ENCODE data around the gene PPP3CA.

Gene PPP3CA

GRCh38 chr4:101049549-101050001 is 297.8 kb downstream of the PPP3CA start:
- no peak for DNase-seq

DNA sequence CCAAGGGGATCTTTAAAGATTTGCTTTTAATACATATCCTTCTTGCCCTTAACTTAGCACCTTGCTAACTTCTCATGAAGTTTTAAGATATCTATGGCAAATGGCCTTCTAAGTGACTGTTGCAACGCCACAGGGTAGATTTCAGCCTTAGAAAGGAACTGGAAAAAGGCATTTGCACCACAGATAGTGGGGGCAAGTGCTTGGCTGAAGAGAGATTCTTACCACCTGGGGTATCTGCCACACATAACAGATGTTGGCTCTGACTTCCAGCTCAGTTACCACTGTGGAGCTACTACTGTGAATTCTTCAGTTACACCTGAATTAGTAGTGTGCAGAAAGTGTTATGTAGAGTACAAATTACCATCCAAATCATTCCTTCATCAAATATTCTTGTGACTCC is 302.6 kb downstream of the PPP3CA start:
- DNase-seq: no peak

DNA sequence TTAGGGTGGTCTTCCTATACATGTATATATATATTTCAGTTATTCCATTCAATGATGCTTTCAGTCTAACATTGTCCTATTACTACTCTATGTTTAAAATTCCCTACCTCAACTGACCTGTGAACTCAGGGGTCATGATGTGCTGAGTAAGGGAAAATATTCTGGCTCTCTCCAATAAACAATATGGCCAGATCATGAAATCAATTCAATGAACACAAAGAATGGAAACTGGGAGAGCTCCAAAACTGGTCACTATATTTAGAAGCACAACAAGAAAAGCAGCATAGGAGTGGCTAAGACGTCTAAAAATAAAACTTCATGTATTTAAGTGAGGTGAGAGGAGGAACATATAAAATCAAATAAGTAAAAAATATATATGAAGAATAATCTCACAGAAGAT is 304.5 kb downstream of the PPP3CA start:
- no peak for DNase-seq

- no peak for DNase-seq
Measured at GRCh38 chr4:101040776-101041175, 306.6 kb downstream of the PPP3CA start.

DNA sequence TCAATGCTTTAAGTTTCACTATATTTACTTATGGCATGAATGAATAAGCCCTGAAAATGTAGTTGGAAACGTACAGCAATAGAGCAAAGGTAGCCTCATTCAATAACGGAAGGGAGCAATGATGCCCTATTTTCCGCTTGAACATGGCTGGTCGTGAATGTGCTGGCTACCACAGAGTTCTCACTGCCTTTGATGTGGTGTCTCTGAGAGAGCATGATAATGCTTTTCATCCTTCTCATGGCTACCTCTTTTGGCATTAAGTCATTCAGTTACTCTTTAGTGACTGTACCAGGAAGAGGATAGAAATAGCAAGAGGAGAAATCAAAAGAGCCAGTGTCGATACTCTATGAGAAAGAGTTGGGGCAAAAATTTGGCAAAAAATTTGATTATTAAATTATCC is 308.0 kb downstream of the PPP3CA start:
- no peak for DNase-seq

DNA sequence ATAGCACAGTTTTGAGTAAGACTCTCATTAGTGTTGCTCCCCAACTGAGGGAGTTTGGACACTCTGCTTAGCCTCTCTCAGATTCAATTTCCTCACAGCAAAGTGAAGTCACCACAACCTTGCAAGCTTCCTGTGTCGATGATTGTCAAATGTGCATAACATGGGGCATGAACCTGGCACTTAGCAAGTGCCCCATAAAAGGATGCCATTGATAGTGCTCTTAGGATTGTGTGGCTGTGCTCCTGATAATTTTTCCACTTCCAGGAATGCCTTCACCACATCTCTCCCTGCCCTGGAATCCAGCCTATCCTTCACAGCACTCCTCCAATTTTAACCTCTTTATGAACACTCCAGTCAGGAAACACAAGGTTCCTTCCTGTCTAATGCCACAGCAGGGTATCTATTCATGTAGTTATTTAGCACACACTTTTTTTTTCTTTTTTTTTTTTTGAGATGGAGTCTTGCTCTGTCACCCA is 309.4 kb downstream of the PPP3CA start:
- DNase-seq: no peak

GRCh38 chr4:101037249-101037648 is 310.1 kb downstream of the PPP3CA start:
- DNase-seq: no peak

DNA sequence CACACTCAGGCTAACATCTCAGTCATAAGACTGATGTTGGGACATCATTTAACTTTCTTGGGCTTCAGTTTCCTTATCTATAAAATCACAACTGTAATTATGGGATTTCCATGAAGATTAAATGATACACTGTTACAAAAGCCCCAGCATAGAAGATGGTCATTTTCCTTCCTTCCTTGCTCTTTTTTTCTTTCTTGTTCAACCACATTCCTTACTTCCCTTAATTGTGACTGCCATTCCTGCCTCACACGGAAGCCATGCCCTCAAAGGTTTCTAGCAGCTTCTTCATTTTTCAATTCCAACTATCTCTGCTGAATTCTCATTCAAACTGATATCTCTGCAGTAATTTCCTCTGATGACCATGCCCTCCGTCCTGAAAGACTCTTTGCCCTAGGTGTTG is 311.8 kb downstream of the PPP3CA start:
- no peak for DNase-seq

GRCh38 chr4:101033986-101034385 is 313.3 kb downstream of the PPP3CA start:
- DNase-seq: no peak

DNA sequence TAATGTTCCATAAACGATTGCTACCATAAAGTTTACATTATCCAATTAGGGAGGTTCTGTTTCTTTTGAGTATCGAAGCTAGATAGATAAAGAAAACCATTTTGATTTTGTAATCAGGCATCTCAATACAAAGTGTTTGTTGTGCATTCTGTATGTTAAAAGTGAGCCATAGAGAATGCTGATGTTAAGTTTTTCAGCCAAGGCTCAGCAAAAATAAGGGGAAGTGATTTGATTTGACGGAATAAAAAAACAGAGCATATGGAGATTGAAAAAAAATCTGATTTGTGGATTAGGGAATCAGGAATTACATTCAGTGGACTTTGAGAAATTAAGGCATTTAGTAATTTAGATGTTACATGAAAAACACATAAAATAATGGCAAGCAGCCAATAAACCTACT is 314.8 kb downstream of the PPP3CA start:
- DNase-seq: no peak

GRCh38 chr4:101031971-101032370 is 315.4 kb downstream of the PPP3CA start:
- no peak for DNase-seq

- no peak for DNase-seq
Measured at GRCh38 chr4:101028886-101029285, 318.4 kb downstream of the PPP3CA start.

DNA sequence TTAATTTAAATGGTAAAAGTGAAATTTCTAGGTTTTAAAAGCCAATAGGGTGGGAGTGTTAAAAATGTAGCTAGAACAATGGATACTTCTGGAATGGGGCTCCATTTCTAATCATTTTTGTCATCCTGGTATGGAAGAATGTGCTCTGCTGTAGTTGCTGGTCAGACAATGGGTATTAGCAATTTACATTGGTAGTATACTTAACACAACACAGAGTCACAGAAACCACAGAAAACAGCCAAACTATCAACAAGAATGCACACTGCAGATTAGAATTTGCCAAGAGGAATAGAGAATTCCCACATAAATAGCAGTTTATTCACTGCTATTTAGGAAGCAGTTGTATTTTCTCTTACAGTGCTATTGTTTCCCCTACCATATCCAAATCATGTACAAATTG is 319.6 kb downstream of the PPP3CA start:
- DNase-seq: no peak

GRCh38 chr4:101025755-101026154 is 321.6 kb downstream of the PPP3CA start:
- no peak for DNase-seq

DNA sequence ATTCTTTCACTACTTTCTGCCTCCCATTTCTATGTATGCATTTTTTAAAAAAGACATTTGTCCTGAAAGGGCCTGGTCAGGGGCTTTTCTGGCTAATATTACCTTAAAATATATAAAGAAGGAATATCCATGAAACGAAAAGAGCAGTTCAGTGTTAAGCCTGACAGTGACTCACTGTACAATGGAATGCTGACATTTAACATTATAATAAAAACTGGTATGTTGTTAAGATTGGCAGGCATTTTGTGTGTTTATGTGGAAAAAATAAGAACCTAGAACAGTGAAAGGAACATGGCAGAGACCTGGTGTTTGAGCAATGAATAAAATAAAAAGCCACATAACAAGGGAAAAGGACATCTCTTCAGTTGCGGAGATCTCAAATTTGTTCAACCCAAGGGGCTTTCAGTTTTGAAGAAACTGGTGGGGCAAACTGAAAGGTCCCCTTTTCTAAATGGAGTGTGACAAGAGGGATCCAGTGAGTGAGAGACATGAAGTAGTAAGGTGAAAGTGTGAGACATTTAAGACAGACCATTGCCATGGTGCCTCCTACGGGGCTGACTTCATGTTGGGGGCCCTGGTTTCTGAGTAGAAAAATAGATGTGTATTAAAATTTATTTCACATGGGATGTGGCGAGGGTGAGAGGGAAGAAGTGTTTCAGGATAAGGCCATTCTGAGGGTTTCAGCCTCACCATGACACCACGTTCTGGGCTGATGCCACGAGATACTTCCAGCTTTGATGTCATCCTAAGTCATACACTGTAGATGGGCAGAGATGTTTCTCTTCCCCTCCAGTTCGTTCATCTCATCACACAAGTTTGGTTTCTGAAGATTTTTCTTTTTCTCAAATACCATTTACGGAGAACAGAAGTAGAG is 324.9 kb downstream of the PPP3CA start:
- no peak for DNase-seq

GRCh38 chr4:101020956-101021355 is 326.4 kb downstream of the PPP3CA start:
- no peak for DNase-seq

DNA sequence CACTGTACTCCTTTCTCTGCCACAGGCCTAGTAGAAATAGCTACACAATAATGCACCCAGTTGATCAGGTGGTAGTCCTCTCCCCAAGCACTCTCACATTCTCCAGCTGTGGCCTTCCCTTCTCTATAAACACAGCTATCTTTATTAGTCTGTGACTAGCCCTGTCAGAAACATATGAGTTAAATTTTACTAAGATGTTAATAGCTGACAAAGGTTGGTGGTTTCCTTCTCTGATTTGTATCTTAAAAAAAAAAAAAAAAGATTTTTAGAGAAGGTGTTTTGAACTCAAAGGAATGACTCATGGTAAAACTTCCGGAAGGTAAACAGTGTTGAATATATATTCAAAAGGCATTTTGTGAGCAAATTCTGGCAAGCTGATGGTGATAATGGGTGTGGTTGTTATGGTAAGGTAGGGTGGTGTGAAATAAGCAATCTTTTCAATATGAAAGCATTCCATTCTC is 327.4 kb downstream of the PPP3CA start:
- DNase-seq: no peak

DNA sequence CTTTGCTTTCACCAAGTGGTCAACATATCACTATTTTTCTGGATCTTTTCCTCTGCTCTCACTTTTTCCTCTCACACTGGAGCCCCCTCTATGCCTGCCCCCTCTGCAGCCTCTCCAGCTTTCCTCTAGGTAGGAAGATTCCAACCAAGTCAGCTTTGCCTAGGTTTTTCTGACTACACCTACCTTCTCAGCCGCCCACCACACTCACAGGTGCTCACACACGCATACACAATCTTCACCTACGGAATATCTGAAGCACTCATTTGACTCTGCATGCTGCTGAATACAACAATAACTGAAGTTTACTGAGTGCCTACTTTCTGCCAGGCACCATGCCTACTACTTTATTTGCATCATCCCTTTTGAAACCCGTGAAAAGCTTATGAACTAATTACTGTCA is 328.0 kb downstream of the PPP3CA start:
- DNase-seq: no peak

DNA sequence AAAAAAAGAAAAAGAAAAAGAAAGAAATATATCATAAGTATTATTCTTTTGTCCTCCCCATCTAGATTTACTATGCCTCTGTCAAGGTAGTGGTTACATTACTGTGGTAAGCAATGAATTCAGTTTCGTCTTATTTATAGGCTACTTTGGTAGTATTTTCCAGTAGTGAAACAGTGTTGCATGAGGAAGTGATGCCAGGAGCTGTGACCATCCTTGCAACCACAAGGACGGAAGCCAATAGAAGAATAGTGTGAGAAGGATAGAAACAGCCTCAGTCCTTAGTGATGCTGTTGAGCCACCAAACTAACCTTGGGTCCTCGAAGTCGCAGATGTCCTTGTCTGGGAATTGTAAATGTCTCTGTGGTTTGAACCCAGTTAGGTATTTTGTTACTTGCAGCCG is 328.5 kb downstream of the PPP3CA start:
- no peak for DNase-seq

DNA sequence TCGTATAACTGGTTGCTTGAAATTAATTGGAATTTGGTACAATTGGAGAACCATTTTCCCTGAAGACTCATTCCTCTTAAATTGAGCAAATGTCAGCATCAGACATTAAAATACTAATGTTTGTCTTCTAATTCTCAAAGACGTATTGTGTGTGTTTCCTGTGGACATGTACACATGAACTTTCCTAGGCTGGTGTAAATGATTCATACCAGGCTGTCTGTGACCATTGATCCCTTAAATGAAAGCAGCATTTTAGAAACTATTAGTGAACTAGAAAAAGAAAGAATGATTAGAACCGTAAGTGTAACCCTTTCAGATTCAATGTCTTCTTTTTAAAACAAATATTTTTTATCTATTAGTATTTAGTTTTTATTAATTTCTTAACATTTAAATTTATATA is 332.9 kb downstream of the PPP3CA start:
- DNase-seq: no peak

DNA sequence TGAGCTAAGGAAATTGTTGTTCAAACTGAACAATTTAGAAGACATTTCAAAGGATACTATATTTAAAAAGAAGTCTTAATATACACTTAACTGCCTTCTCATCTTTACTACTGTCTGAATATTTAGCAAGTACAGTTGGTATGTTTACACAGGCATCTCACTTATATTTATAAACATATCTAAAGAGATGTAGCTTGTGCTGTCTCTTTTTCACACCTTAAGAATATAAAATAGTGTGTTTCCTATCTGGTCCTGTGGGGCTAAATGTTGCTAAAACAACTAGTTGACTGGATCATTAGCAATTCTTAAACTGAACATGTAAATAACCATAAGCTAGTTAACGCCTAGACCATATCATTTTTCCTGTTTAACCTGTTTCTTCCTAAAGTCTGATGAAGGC is 336.3 kb downstream of the PPP3CA start:
- DNase-seq: no peak

DNA sequence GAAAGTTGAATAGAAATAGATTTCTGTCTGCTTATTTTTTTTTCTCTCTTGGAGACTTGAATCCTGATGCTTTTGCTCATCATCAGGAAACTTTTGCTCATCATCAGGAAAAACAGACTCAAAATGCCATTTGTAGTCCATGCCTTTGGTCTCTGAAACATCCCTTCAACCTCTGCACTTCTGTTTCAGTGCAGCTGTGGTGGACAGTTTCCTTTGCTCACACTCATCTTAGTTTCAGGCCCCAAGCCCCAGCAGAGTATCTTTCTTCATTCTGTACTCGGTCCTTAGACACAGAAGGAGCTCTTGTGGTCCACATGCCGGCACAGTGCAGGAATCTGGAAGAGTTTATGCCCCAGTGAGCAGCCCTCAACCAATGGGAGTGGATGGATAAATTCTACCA is 337.9 kb downstream of the PPP3CA start:
- DNase-seq: no peak

DNA sequence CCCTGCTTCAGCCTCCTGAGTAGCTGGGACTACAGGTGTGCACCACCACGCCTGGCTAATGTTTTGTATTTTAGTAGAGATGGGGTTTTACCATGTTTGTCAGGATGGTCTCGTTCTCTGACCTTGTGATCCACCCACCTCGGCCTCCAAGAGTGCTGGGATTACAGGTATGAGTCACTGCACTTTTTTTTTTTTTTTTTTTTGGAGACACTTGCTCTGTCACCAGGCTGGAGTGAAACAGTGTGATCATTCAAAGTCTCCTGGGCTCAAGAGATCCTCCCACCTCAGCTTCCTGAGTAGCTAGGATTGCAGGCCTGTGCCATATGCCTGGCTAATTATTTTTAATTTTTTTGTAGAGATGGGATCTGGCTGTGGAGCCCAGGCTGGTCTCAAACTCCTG is 338.8 kb downstream of the PPP3CA start:
- DNase-seq: no peak

DNA sequence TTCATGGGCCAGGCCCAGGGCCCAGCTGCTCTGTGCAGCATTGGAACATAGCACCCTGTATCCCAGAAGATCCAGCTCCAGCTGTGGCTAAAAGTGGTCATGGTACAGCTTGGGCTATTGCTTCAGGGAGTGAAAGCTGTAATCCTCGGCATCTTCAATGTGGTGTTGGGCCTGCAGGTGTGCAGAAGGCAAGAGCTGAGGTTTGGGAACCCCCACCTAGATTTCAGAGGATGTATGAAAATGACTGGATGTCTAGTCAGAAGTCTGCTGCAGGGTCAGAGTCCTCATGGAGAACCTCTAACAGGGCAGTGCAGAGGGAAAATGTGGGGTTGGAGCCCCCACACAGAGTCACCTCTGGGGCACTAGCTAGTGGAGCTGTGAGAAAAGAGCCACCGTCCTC is 341.7 kb downstream of the PPP3CA start:
- DNase-seq: no peak
